Endothelial cell of umbilical vein (primary cell): ENCODE data around the gene HOOK2. TPM values are rescaled to one million over a fixed set of nuclear protein-coding genes. Genes with fewer than 3 reads are reported as not detected.

Source experiments
- BruUV-seq: library from RNA; stranded (reverse); fragments of 400-500 nt; replicated peaks from 2 replicates; lab custom pipeline; 2021; lab: Mats Ljungman, UMichigan
- CTCF ChIA-PET: fragments of 300-600, 350-600 bp; sonication (Branson Sonifier 250); formaldehyde crosslinking; loops from one replicate; lab custom pipeline; 2021; ENCODE audit warnings: antibody characterized with exemption, inconsistent platforms; lab: Charles Lee
- POLR2A ChIA-PET: fragments of 300-600, 350-600 bp; sonication (Branson Sonifier 250); formaldehyde crosslinking; loops from one replicate; lab custom pipeline; 2021; ENCODE audit warnings: antibody characterized with exemption, inconsistent platforms; lab: Charles Lee
- DNase-seq: peaks from one replicate; pipeline ENCODE4 v3.0.0-alpha.2; 2011; ENCODE audit warnings: low read depth, low spot score
- FAIRE-seq: peaks from 2 replicates; lab custom pipeline; 2011; peaks lifted over from hg19 to GRCh38; lab: Jason Lieb, UNC
- H2AFZ ChIP-seq: 2 replicates; pipeline ENCODE4 v1.6.0; 2012; ENCODE audit warnings: low read depth, low read length, control low read depth, inconsistent platforms
- H3K27ac ChIP-seq: 2 replicates; pipeline ENCODE4 v1.5.1; 2011; ENCODE audit warnings: low read depth, mild to moderate bottlenecking, control low read depth, low read length, moderate library complexity; ENCODE audit not compliant: insufficient read depth
- H3K27me3 ChIP-seq, 2 experiments: 2 replicates each; pipeline versions ENCODE4 v1.6.0 to v1.6.1; 2011; ENCODE audit warnings: low read length in 2 of 2, mixed read lengths in 1 of 2; ENCODE audit not compliant: control insufficient read depth in 2 of 2, insufficient read depth in 2 of 2
- H3K36me3 ChIP-seq, 2 experiments: 2 replicates in 1 of 2; 3 replicates in 1 of 2; pipeline ENCODE4 v1.5.1; 2011; ENCODE audit warnings: low read length in 2 of 2, mild to moderate bottlenecking in 1 of 2, moderate library complexity in 1 of 2; ENCODE audit not compliant: control insufficient read depth in 2 of 2, insufficient read depth in 2 of 2; ENCODE audit errors: extremely low read depth in 1 of 2
- H3K4me1 ChIP-seq: 3 replicates; pipeline ENCODE4 v1.5.1; 2011; ENCODE audit warnings: mild to moderate bottlenecking, low read length; ENCODE audit not compliant: control insufficient read depth, insufficient read depth; ENCODE audit errors: extremely low read depth
- H3K4me2 ChIP-seq: 2 replicates; pipeline ENCODE4 v1.6.1; 2011; ENCODE audit warnings: low read length, control low read depth, mixed read lengths; ENCODE audit not compliant: insufficient read depth
- H3K4me3 ChIP-seq, 3 experiments: fragments of 200-600 bp in 1 of 3; sonication (generic), shearing (Covaris generic) in 1 of 3; replicated peaks in 1 of 3; 2 replicates each; pipeline ENCODE4 v1.5.1; 2011 to 2016; ENCODE audit warnings: control low read depth in 3 of 3, low read length in 3 of 3, mild to moderate bottlenecking in 2 of 3, inconsistent platforms in 1 of 3, low read depth in 1 of 3, moderate library complexity in 1 of 3; ENCODE audit not compliant: insufficient read depth in 1 of 3
- H3K79me2 ChIP-seq: 2 replicates; pipeline ENCODE4 v1.6.0; 2012; ENCODE audit warnings: low read length, inconsistent platforms; ENCODE audit not compliant: control insufficient read depth, insufficient read depth
- H3K9ac ChIP-seq: replicated peaks from 2 replicates; pipeline ENCODE3; 2011; ENCODE audit warnings: low read length, control low read depth; ENCODE audit not compliant: insufficient read depth; ENCODE audit errors: extremely low read depth
- H3K9me1 ChIP-seq: replicated peaks from 3 replicates; pipeline ENCODE4 v1.6.0; 2011; ENCODE audit warnings: mild to moderate bottlenecking, low read length; ENCODE audit not compliant: control insufficient read depth, insufficient read depth; ENCODE audit errors: extremely low read depth
- H3K9me3 ChIP-seq: replicated peaks from 2 replicates; pipeline ENCODE4 v1.5.1; 2012; ENCODE audit warnings: low read length, inconsistent platforms; ENCODE audit not compliant: control insufficient read depth, insufficient read depth
- H4K20me1 ChIP-seq: replicated peaks from 2 replicates; pipeline ENCODE3; 2011; ENCODE audit warnings: mild to moderate bottlenecking, low read length; ENCODE audit not compliant: control insufficient read depth, insufficient read depth; ENCODE audit errors: extremely low read depth
- EZH2 ChIP-seq: IDR thresholded peaks from 2 replicates; pipeline ENCODE4 v1.6.1; 2012; ENCODE audit warnings: borderline replicate concordance, low read depth, mild to moderate bottlenecking, moderate library complexity, low read length, inconsistent platforms; ENCODE audit not compliant: severe bottlenecking
- FOS ChIP-seq: IDR thresholded peaks from 2 replicates; pipeline ENCODE4 v1.6.1; 2011; ENCODE audit warnings: mild to moderate bottlenecking, low read length, moderate library complexity, borderline replicate concordance; ENCODE audit not compliant: insufficient read depth
- GATA2 ChIP-seq: IDR thresholded peaks from 2 replicates; pipeline ENCODE4 v1.7.0; 2011; ENCODE audit warnings: low read depth, mild to moderate bottlenecking, moderate library complexity, mixed read lengths, low read length; ENCODE audit not compliant: insufficient read length, insufficient read depth
- JUN ChIP-seq: IDR thresholded peaks from 2 replicates; pipeline ENCODE4 v1.6.1; 2011; ENCODE audit warnings: borderline replicate concordance, low read depth; ENCODE audit not compliant: insufficient read length, insufficient read depth
- MYC ChIP-seq: IDR thresholded peaks from one replicate; pipeline ENCODE4 v1.6.1; 2011; ENCODE audit warnings: mild to moderate bottlenecking, low read depth, low read length
- POLR2A ChIP-seq: IDR thresholded peaks from 2 replicates; pipeline ENCODE4 v1.6.1; 2012; ENCODE audit warnings: low read depth, mild to moderate bottlenecking, control low read depth, low read length
- POLR2AphosphoS5 ChIP-seq: IDR thresholded peaks from 2 replicates; pipeline ENCODE4 v1.6.1; 2012; ENCODE audit warnings: low read depth, mild to moderate bottlenecking, control low read depth, low read length, moderate library complexity; ENCODE audit not compliant: insufficient read depth
- dilution Hi-C: fragments of 300-500 bp; cut with MboI; formaldehyde crosslinking; loops from one replicate; pipeline ENCODE4 v1.15.0; 2019; ENCODE audit warnings: low sequenced_read_pairs; ENCODE audit not compliant: extremely low pct_ligation_motif_present
- intact Hi-C: fragments of 100-400 bp; cut with micrococcal nuclease; formaldehyde crosslinking; loops from one replicate; pipeline ENCODE4 v1.10.0; 2022
- polyA plus RNA-seq, 4 experiments: library from polyadenylated mRNA; depleted of rRNA in 3 of 4; stranded (reverse) in 3 of 4; unstranded in 1 of 4; fragments of >200 nt; gene quantifications; 2 replicates each; pipeline versions ENCODE4 v1.2.1 to v1.2.3, GENCODE V29; 2011 to 2012; ENCODE audit warnings: missing spikeins in 1 of 4
- total RNA-seq: library from RNA; stranded (reverse); gene quantifications from 2 replicates; pipeline ENCODE4 v1.2.3, GENCODE V29; 2021
- TF ChIP-seq, protein P1 (sequence below), 2 donors: IDR thresholded peaks; 1 replicate in 1 of 2; 2 replicates in 1 of 2; pipeline ENCODE4 v1.5.1; 2011; ENCODE audit warnings: low read length in 2 of 2, mild to moderate bottlenecking in 2 of 2, moderate library complexity in 2 of 2, control low read depth in 1 of 2, inconsistent platforms in 1 of 2, low read depth in 1 of 2; ENCODE audit not compliant: insufficient read depth in 1 of 2; ENCODE audit errors: extremely low read depth in 1 of 2
- TF ChIP-seq, protein P2 (sequence below): IDR thresholded peaks from 2 replicates; pipeline ENCODE4 v1.6.1; 2011; ENCODE audit not compliant: insufficient read depth, insufficient read length

The HOOK2 gene
- total and polyA plus RNA-seq, 2 donors (not counting 3 experiments of a cell fraction or from before 2014, with no cell fraction given), result 8.0 to 17.3 TPM

DNA sequence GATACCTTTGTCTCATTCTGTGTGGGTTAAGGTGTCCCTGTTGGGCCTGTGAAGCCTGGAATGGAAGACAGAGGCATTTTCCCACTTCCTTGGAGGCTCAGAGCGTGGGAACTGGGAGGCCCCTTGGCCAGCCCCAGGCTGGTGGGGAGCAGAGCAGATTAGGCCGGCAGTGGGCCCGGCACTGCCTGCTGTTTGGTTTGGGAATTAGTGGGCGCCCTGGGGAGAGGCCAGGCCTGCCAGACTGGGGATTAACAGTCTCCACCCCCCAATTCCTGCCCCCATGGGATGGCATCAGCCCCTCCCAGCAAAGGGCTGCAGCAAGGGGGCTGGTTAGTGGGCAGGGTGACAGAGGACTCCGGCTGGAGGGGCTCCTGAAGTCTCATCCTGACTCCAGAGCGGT lies 26.9 kb downstream of the HOOK2 start:
- no peaks in the 10 kb centered on the region for H3K79me2 ChIP-seq
- peaks cover 0 to 7% of the 10 kb centered on the region in 2 experiments for H3K27me3 ChIP-seq
- POLR2A ChIA-PET, result no interaction called here
- H3K9ac ChIP-seq, result no peak overlapping the region
- H3K9me1 ChIP-seq, result no peaks in the 10 kb centered on the region
- FAIRE-seq (no peak), DNase-seq (no peak)
- intact Hi-C loops (no loop called here), dilution Hi-C loops (no loop called here)
- peaks cover 2% of the 10 kb centered on the region for H3K4me1 ChIP-seq
- H4K20me1 ChIP-seq, result no peaks in the 10 kb centered on the region
- H3K36me3 ChIP-seq, result peaks cover 0 to 20% of the 10 kb centered on the region in 2 experiments
- H3K9me3 ChIP-seq, result no peaks in the 10 kb centered on the region
- H2AFZ ChIP-seq, result no peak overlapping the region
- no peak for TF ChIP-seq POLR2A
- no peak for TF ChIP-seq FOS
- no peak for TF ChIP-seq POLR2AphosphoS5
- TF ChIP-seq EZH2, result no peak
- TF ChIP-seq GATA2, result no peak
- CTCF ChIA-PET, result interaction anchor here (2.2 to 2.4 kb wide), 2 partner anchors 9 to 11 kb away, joined by 16 to 17 read pairs; no protein-coding TSS in a partner anchor
- no peak overlapping the region for H3K27ac ChIP-seq
- no peak overlapping the region for H3K4me2 ChIP-seq
- no peak overlapping the region for H3K4me3 ChIP-seq
- BruUV-seq, result no TSS peak

DNA sequence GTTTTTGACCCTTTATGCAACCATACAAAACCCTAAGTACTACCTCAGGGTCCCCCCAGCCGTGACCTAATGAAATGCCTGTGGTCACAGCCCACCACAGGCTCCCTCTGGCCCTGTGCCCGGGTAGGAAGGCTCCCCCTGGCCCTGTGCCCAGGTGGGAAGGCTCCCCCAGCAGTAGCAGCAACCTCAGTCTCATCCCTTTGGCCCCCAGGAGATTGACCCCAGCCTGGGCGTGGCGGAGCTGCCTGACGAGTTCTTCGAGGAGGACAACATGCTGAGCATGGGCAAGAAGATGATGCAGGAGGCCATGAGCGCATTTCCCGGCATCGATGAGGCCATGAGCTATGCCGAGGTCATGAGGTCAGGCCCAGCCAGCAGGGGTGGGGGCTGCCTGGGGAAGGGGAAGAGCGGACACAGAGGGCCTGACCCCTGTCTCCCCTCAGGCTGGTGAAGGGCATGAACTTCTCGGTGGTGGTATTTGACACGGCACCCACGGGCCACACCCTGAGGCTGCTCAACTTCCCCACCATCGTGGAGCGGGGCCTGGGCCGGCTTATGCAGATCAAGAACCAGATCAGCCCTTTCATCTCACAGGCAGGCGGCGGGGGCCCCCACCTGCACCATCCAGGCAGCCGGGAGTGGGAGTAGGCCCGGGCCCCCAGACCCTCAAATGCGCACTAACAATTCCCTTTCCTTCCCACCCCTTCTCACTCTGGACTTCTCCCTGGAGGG lies 30.0 kb downstream of the HOOK2 start:
- H3K9me3 ChIP-seq, result no peaks in the 10 kb centered on the region
- DNase-seq (no peak), FAIRE-seq (no peak)
- dilution Hi-C loops, result no loop called here
- no peak overlapping the region for H3K27ac ChIP-seq
- no peak overlapping the region for H2AFZ ChIP-seq
- TF ChIP-seq, protein P1, sequence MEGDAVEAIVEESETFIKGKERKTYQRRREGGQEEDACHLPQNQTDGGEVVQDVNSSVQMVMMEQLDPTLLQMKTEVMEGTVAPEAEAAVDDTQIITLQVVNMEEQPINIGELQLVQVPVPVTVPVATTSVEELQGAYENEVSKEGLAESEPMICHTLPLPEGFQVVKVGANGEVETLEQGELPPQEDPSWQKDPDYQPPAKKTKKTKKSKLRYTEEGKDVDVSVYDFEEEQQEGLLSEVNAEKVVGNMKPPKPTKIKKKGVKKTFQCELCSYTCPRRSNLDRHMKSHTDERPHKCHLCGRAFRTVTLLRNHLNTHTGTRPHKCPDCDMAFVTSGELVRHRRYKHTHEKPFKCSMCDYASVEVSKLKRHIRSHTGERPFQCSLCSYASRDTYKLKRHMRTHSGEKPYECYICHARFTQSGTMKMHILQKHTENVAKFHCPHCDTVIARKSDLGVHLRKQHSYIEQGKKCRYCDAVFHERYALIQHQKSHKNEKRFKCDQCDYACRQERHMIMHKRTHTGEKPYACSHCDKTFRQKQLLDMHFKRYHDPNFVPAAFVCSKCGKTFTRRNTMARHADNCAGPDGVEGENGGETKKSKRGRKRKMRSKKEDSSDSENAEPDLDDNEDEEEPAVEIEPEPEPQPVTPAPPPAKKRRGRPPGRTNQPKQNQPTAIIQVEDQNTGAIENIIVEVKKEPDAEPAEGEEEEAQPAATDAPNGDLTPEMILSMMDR (IDR thresholded peaks at IDR 0.05; ENCODE audit: extremely low read depth in 1 of 2, insufficient read depth in 1 of 2, low read depth in 1 of 2, low read length in 2 of 2), result no peak
- TF ChIP-seq POLR2AphosphoS5 (no peak), FOS (no peak), EZH2 (no peak), GATA2 (no peak), JUN (no peak), POLR2A (no peak), MYC (no peak)
- TF ChIP-seq, protein P2, sequence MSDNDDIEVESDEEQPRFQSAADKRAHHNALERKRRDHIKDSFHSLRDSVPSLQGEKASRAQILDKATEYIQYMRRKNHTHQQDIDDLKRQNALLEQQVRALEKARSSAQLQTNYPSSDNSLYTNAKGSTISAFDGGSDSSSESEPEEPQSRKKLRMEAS, result no peak
- no TSS peak for BruUV-seq
- no peaks in the 10 kb centered on the region for H3K79me2 ChIP-seq
- no peaks in the 10 kb centered on the region for H3K27me3 ChIP-seq
- intact Hi-C loops, result no loop called here
- no peak overlapping the region for H3K4me2 ChIP-seq
- peaks cover 0 to 23% of the 10 kb centered on the region in 2 experiments for H3K36me3 ChIP-seq
- CTCF ChIA-PET, result interaction anchor here (1.6 kb wide), 1 partner anchor 15 kb away, joined by 5 read pairs; no protein-coding TSS in a partner anchor
- H3K4me3 ChIP-seq, result no peak overlapping the region
- no peaks in the 10 kb centered on the region for H3K9me1 ChIP-seq
- POLR2A ChIA-PET, result no interaction called here
- no peak overlapping the region for H3K9ac ChIP-seq
- H3K4me1 ChIP-seq, result peaks cover 2% of the 10 kb centered on the region
- no peaks in the 10 kb centered on the region for H4K20me1 ChIP-seq
